ENCODE data around the gene NKX1-2. TPM values are rescaled to one million over a fixed set of nuclear protein-coding genes. Genes with fewer than 3 reads are reported as not detected.

The NKX1-2 gene
- total RNA-seq, 1 experiment from 2014 or later, result not detected

DNA sequence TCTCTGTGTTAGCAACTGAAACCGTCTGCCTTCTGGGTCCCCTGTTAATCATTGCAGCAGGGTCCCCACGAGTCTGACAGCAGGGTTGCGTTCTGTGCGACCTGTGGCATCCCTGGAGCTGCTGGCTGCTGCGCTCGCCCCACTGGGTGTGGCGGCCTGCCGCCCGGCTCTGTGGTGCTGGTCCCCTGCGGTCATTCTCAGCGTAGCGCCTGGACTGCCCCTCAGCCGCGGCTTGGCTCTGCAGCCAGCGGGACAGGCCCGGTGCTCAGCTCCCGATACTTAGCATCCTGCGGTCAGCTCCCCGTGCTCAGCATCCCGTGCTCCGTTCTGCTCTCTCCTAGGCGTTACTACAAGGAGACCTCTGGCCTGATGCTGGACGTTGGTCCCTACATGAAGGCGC, 46.8 kb upstream of the NKX1-2 start:
- H3K4me1 ChIP-seq (ENCODE audit: insufficient read depth, low read length, poor library complexity, severe bottlenecking), result no peaks in the 10 kb centered on the region
- no TSS peak for BruUV-seq (replicated peaks)
- no peaks in the 10 kb centered on the region for H3K27me3 ChIP-seq (replicated peaks; ENCODE audit: insufficient read depth, low read depth, low read length, poor library complexity)
- intact Hi-C loops (cut with micrococcal nuclease; ENCODE audit: unreplicated experiment), result no loop called here
- H3K36me3 ChIP-seq (ENCODE audit: insufficient read depth, low read length, poor library complexity, severe bottlenecking), result no peaks in the 10 kb centered on the region
- no peak for DNase-seq (ENCODE audit: low spot score)
- ChIA-PET CTCF (no interaction called here), POLR2A (ENCODE audit: low non-redundant PET) (no interaction called here)
- peaks cover 5% of the 10 kb centered on the region for H3K9me3 ChIP-seq (ENCODE audit: low read depth, low read length, poor library complexity, severe bottlenecking)
- TF ChIP-seq, protein P1, sequence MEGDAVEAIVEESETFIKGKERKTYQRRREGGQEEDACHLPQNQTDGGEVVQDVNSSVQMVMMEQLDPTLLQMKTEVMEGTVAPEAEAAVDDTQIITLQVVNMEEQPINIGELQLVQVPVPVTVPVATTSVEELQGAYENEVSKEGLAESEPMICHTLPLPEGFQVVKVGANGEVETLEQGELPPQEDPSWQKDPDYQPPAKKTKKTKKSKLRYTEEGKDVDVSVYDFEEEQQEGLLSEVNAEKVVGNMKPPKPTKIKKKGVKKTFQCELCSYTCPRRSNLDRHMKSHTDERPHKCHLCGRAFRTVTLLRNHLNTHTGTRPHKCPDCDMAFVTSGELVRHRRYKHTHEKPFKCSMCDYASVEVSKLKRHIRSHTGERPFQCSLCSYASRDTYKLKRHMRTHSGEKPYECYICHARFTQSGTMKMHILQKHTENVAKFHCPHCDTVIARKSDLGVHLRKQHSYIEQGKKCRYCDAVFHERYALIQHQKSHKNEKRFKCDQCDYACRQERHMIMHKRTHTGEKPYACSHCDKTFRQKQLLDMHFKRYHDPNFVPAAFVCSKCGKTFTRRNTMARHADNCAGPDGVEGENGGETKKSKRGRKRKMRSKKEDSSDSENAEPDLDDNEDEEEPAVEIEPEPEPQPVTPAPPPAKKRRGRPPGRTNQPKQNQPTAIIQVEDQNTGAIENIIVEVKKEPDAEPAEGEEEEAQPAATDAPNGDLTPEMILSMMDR (conservative IDR thresholded peaks at IDR 0.05; ENCODE audit: low read depth, low read length), result no peak
- TF ChIP-seq EZH2 (IDR thresholded peaks at IDR 0.05; ENCODE audit: borderline replicate concordance, low read depth, low read length, poor library complexity, severe bottlenecking), result no peak
- H3K4me3 ChIP-seq (ENCODE audit: low read depth, low read length, poor library complexity, severe bottlenecking), result no peak overlapping the region
- no peak overlapping the region for H3K27ac ChIP-seq (ENCODE audit: low read depth, low read length, poor library complexity, severe bottlenecking)

DNA sequence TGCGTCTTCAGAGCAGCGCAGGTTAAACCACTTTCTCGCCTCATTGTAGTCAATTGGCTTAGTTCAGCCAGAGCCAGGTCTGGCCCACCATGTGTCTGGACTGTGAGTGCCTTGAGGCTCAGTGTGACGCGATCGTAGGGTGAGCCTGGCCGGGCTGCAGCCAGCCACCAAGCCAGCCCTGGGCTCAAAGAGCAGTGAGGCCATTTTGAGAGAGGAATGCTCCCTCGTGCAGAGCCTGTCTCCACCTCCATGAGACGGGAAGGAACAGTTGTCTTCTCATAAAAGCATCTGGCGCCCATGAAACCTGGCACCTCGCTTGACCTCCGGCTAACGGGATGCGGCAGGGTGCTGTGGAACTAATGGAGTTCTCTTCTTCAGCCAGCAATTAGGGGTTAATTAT, 46.3 kb upstream of the NKX1-2 start:
- DNase-seq (ENCODE audit: low spot score), result no peak
- H3K27me3 ChIP-seq (replicated peaks; ENCODE audit: insufficient read depth, low read depth, low read length, poor library complexity), result no peaks in the 10 kb centered on the region
- peaks cover 5% of the 10 kb centered on the region for H3K9me3 ChIP-seq (ENCODE audit: low read depth, low read length, poor library complexity, severe bottlenecking)
- no peaks in the 10 kb centered on the region for H3K36me3 ChIP-seq (ENCODE audit: insufficient read depth, low read length, poor library complexity, severe bottlenecking)
- no peaks in the 10 kb centered on the region for H3K4me1 ChIP-seq (ENCODE audit: insufficient read depth, low read length, poor library complexity, severe bottlenecking)
- no peak overlapping the region for H3K27ac ChIP-seq (ENCODE audit: low read depth, low read length, poor library complexity, severe bottlenecking)
- TF ChIP-seq, protein P1 (conservative IDR thresholded peaks at IDR 0.05; ENCODE audit: low read depth, low read length), result no peak
- ChIA-PET POLR2A (ENCODE audit: low non-redundant PET) (no interaction called here), CTCF (no interaction called here)
- intact Hi-C loops (cut with micrococcal nuclease; ENCODE audit: unreplicated experiment), result no loop called here
- H3K4me3 ChIP-seq (ENCODE audit: low read depth, low read length, poor library complexity, severe bottlenecking), result no peak overlapping the region
- BruUV-seq (replicated peaks), result no TSS peak

DNA sequence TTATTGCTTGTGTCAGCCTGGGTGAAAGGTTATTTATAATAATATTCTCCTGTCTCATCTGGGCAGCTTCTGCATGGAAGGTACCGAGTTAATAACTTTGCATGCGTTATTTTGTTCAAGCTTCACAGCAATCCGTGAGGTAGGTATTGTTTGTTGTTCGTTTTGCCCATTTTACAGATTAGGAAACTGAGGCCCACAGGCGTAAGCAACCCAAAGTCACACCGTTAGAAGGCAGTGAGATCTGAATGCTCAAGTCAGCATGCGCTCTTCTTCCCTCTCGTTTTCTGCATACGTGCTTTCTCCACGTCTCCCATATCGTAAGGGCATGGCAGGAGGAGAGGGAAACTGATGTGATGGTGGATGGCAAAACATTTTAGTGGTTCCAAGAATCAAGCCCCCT, 45.9 kb upstream of the NKX1-2 start:
- ChIA-PET POLR2A (ENCODE audit: low non-redundant PET) (no interaction called here), CTCF (no interaction called here)
- Histone ChIP-seq H3K4me1 (ENCODE audit: insufficient read depth, low read length, poor library complexity, severe bottlenecking) (no peaks in the 10 kb centered on the region), H3K27ac (ENCODE audit: low read depth, low read length, poor library complexity, severe bottlenecking) (no peak overlapping the region), H3K36me3 (ENCODE audit: insufficient read depth, low read length, poor library complexity, severe bottlenecking) (no peaks in the 10 kb centered on the region), H3K4me3 (ENCODE audit: low read depth, low read length, poor library complexity, severe bottlenecking) (no peak overlapping the region), H3K27me3 (replicated peaks; ENCODE audit: insufficient read depth, low read depth, low read length, poor library complexity) (no peaks in the 10 kb centered on the region), H3K9me3 (ENCODE audit: low read depth, low read length, poor library complexity, severe bottlenecking) (peaks cover 2% of the 10 kb centered on the region)
- no peak for TF ChIP-seq EZH2 (IDR thresholded peaks at IDR 0.05; ENCODE audit: borderline replicate concordance, low read depth, low read length, poor library complexity, severe bottlenecking)
- TF ChIP-seq, protein P1 (conservative IDR thresholded peaks at IDR 0.05; ENCODE audit: low read depth, low read length), result no peak
- no peak for DNase-seq (ENCODE audit: low spot score)
- BruUV-seq (replicated peaks), result no TSS peak
- intact Hi-C loops (cut with micrococcal nuclease; ENCODE audit: unreplicated experiment), result no loop called here
